Measurements from ENCODE around the gene CFL1. TPM values are rescaled to one million over a fixed set of nuclear protein-coding genes. Genes with fewer than 3 reads are reported as not detected.

CFL1 gene
- total and polyA plus RNA-seq, 2 experiments from 2014 or later, result 1,393 to 2,124 TPM

DNA sequence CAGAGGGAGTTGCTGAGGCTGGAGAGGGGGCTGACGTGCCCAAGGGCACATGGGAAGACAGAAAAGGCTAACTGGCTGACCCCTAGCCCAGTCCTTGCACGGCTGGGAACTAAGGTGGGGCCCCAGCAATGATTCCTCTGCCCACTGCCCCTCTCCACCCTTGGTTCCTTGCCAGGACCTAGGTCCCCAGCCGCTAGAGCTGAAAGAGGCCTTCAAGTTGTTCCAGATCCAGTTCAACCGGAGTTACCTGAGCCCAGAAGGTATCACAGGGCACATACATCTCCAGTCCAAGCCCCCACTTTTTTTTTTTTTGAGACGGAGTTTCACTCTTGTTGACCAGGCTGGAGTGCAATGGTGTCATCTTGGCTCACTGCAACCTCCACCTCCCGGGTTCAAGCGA lies 22.0 kb upstream of the CFL1 start (continued):
- TF ChIP-seq, protein P1, sequence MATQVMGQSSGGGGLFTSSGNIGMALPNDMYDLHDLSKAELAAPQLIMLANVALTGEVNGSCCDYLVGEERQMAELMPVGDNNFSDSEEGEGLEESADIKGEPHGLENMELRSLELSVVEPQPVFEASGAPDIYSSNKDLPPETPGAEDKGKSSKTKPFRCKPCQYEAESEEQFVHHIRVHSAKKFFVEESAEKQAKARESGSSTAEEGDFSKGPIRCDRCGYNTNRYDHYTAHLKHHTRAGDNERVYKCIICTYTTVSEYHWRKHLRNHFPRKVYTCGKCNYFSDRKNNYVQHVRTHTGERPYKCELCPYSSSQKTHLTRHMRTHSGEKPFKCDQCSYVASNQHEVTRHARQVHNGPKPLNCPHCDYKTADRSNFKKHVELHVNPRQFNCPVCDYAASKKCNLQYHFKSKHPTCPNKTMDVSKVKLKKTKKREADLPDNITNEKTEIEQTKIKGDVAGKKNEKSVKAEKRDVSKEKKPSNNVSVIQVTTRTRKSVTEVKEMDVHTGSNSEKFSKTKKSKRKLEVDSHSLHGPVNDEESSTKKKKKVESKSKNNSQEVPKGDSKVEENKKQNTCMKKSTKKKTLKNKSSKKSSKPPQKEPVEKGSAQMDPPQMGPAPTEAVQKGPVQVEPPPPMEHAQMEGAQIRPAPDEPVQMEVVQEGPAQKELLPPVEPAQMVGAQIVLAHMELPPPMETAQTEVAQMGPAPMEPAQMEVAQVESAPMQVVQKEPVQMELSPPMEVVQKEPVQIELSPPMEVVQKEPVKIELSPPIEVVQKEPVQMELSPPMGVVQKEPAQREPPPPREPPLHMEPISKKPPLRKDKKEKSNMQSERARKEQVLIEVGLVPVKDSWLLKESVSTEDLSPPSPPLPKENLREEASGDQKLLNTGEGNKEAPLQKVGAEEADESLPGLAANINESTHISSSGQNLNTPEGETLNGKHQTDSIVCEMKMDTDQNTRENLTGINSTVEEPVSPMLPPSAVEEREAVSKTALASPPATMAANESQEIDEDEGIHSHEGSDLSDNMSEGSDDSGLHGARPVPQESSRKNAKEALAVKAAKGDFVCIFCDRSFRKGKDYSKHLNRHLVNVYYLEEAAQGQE (IDR thresholded peaks at IDR 0.05; ENCODE audit: unreplicated experiment), result no peak

DNA sequence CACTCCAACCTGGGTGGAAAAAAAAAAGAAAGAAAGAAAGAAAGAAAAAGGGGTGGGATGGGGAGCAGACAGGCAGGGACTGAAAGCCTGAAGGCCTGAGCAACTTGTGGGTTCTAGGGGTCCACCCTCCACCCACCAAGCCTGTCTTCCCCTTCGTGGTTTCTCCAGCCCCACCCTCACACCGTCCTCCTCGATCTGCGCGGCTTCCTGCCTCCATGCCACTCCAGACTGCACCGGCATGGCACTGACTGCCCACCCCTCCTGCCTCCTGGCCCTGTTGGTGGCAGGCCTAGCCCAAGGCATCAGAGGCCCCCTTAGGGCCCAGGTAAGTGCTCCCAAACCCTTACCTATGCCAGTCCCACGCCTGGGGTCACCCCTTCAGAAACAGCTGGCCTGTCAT lies 21.6 kb upstream of the CFL1 start, which contains the start of gene CTSW:
Gene CTSW, plus strand, starts transcription at position 221 of the 400 bp plus-strand sequence. Its CDS starts 18 bp downstream, at position 239.
- no peak within 1 kb of the TSS for H3K4me3 ChIP-seq
- Mint-ChIP-seq H3K4me1 (peaks cover 3% of the 10 kb centered on the region), H3K27ac (no peak within 1 kb of the TSS; the same call in 1 of the 2 replicates), H3K9me3 (no peaks in the 10 kb centered on the region), H3K36me3 (ENCODE audit: low read depth) (peaks cover 18% of the 10 kb centered on the region), H3K4me3 (no peak within 1 kb of the TSS; the same call in 2 of the 3 replicates), H3K27me3 (ENCODE audit: insufficient read depth, low read depth, poor library complexity) (peaks cover 18% of the 10 kb centered on the region)
- H3K4me1 ChIP-seq (ENCODE audit: insufficient read depth), result no peaks in the 10 kb centered on the region
- 0 out of 2 replicates have a peak, but pooled peaks cover 4% of the 10 kb centered on the region for H3F3A ChIP-seq (replicated peaks; ENCODE audit: low read depth)
- no peak within 1 kb of the TSS for H2AFZ ChIP-seq
- H3K27me3 ChIP-seq (ENCODE audit: insufficient read depth), result no peaks in the 10 kb centered on the region
- no peak for ATAC-seq
- peaks cover 3% of the 10 kb centered on the region; the same call in 1 of the 2 replicates for H4K20me1 ChIP-seq (replicated peaks; ENCODE audit: insufficient read depth)
- no peak within 1 kb of the TSS for H3K4me2 ChIP-seq
- DNase-seq (ENCODE audit: low spot score), result no peak
- H3K79me2 ChIP-seq (replicated peaks; ENCODE audit: insufficient read depth), result no peaks in the 10 kb centered on the region
- TF ChIP-seq EZH2 (IDR thresholded peaks at IDR 0.05; ENCODE audit: low read depth, unreplicated experiment) (no peak), CREB1 (CRISPR knock-in tag; IDR thresholded peaks at IDR 0.05; ENCODE audit: low read depth) (no peak), ZNF114 (CRISPR knock-in tag; IDR thresholded peaks at IDR 0.05) (no peak), JUNB (IDR thresholded peaks at IDR 0.05; ENCODE audit: unreplicated experiment) (no peak), ZNF331 (CRISPR knock-in tag; IDR thresholded peaks at IDR 0.05; ENCODE audit: low read depth) (no peak), POLR2AphosphoS5 (IDR thresholded peaks at IDR 0.05; ENCODE audit: low read depth) (no peak), NANOG (IDR thresholded peaks at IDR 0.05; ENCODE audit: borderline replicate concordance) (no peak), EZH2phosphoT487 (IDR thresholded peaks at IDR 0.05; ENCODE audit: unreplicated experiment) (no peak)
- TF ChIP-seq, protein P2, sequence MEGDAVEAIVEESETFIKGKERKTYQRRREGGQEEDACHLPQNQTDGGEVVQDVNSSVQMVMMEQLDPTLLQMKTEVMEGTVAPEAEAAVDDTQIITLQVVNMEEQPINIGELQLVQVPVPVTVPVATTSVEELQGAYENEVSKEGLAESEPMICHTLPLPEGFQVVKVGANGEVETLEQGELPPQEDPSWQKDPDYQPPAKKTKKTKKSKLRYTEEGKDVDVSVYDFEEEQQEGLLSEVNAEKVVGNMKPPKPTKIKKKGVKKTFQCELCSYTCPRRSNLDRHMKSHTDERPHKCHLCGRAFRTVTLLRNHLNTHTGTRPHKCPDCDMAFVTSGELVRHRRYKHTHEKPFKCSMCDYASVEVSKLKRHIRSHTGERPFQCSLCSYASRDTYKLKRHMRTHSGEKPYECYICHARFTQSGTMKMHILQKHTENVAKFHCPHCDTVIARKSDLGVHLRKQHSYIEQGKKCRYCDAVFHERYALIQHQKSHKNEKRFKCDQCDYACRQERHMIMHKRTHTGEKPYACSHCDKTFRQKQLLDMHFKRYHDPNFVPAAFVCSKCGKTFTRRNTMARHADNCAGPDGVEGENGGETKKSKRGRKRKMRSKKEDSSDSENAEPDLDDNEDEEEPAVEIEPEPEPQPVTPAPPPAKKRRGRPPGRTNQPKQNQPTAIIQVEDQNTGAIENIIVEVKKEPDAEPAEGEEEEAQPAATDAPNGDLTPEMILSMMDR (conservative IDR thresholded peaks at IDR 0.05; ENCODE audit: low read depth in 2 of 2), result no peak
- TF ChIP-seq, protein P3, sequence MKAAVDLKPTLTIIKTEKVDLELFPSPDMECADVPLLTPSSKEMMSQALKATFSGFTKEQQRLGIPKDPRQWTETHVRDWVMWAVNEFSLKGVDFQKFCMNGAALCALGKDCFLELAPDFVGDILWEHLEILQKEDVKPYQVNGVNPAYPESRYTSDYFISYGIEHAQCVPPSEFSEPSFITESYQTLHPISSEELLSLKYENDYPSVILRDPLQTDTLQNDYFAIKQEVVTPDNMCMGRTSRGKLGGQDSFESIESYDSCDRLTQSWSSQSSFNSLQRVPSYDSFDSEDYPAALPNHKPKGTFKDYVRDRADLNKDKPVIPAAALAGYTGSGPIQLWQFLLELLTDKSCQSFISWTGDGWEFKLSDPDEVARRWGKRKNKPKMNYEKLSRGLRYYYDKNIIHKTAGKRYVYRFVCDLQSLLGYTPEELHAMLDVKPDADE (IDR thresholded peaks at IDR 0.05), result no peak
- TF ChIP-seq, protein P4, sequence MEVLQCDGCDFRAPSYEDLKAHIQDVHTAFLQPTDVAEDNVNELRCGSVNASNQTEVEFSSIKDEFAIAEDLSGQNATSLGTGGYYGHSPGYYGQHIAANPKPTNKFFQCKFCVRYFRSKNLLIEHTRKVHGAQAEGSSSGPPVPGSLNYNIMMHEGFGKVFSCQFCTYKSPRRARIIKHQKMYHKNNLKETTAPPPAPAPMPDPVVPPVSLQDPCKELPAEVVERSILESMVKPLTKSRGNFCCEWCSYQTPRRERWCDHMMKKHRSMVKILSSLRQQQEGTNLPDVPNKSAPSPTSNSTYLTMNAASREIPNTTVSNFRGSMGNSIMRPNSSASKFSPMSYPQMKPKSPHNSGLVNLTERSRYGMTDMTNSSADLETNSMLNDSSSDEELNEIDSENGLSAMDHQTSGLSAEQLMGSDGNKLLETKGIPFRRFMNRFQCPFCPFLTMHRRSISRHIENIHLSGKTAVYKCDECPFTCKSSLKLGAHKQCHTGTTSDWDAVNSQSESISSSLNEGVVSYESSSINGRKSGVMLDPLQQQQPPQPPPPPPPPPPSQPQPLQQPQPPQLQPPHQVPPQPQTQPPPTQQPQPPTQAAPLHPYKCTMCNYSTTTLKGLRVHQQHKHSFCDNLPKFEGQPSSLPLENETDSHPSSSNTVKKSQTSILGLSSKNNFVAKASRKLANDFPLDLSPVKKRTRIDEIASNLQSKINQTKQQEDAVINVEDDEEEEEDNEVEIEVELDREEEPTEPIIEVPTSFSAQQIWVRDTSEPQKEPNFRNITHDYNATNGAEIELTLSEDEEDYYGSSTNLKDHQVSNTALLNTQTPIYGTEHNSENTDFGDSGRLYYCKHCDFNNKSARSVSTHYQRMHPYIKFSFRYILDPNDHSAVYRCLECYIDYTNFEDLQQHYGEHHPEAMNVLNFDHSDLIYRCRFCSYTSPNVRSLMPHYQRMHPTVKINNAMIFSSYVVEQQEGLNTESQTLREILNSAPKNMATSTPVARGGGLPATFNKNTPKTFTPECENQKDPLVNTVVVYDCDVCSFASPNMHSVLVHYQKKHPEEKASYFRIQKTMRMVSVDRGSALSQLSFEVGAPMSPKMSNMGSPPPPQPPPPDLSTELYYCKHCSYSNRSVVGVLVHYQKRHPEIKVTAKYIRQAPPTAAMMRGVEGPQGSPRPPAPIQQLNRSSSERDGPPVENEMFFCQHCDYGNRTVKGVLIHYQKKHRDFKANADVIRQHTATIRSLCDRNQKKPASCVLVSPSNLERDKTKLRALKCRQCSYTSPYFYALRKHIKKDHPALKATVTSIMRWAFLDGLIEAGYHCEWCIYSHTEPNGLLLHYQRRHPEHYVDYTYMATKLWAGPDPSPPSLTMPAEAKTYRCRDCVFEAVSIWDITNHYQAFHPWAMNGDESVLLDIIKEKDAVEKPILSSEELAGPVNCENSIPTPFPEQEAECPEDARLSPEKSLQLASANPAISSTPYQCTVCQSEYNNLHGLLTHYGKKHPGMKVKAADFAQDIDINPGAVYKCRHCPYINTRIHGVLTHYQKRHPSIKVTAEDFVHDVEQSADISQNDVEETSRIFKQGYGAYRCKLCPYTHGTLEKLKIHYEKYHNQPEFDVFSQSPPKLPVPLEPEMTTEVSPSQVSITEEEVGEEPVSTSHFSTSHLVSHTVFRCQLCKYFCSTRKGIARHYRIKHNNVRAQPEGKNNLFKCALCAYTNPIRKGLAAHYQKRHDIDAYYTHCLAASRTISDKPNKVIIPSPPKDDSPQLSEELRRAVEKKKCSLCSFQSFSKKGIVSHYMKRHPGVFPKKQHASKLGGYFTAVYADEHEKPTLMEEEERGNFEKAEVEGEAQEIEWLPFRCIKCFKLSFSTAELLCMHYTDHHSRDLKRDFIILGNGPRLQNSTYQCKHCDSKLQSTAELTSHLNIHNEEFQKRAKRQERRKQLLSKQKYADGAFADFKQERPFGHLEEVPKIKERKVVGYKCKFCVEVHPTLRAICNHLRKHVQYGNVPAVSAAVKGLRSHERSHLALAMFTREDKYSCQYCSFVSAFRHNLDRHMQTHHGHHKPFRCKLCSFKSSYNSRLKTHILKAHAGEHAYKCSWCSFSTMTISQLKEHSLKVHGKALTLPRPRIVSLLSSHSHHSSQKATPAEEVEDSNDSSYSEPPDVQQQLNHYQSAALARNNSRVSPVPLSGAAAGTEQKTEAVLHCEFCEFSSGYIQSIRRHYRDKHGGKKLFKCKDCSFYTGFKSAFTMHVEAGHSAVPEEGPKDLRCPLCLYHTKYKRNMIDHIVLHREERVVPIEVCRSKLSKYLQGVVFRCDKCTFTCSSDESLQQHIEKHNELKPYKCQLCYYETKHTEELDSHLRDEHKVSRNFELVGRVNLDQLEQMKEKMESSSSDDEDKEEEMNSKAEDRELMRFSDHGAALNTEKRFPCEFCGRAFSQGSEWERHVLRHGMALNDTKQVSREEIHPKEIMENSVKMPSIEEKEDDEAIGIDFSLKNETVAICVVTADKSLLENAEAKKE (CRISPR knock-in tag; IDR thresholded peaks at IDR 0.05), result no peak
- H3K9me2 ChIP-seq (ENCODE audit: insufficient read depth), result no peaks in the 10 kb centered on the region
- no peak within 1 kb of the TSS for H3K27ac ChIP-seq (ENCODE audit: low read depth)
- H3K36me3 ChIP-seq (ENCODE audit: insufficient read depth), result peaks cover 7% of the 10 kb centered on the region; the same call in 1 of the 2 replicates

Measured in GM23338 (cell line).